A549 (cell line): Measurements from ENCODE around the gene TMEM174. TPM values are rescaled to one million over a fixed set of nuclear protein-coding genes. Genes with fewer than 3 reads are reported as not detected.

Experiments
- ATAC-seq, 2 experiments: fragments of 200-7000 bp in 1 of 2; fragments of >200 bp in 1 of 2; cut with Nextera tagmentation in 1 of 2; cut with Tn5 transposase in 1 of 2; 3 replicates each; pipeline versions ENCODE4 v1.8.0 to v1.9.1; 2018 to 2020; ENCODE audit warnings: mild to moderate bottlenecking in 1 of 2, moderate library complexity in 1 of 2
- CTCF ChIA-PET: fragments of 300-600 bp; sonication (Branson Sonifier 250); formaldehyde crosslinking; extraction: SDS; loops from one replicate; lab custom pipeline; 2021; ENCODE audit warnings: antibody characterized with exemption, inconsistent platforms; lab: Yijun Ruan, JAX
- POLR2A ChIA-PET: fragments of 350-600 bp; formaldehyde crosslinking; extraction: SDS; loops from one replicate; lab custom pipeline; 2021; ENCODE audit warnings: antibody characterized with exemption, inconsistent platforms; lab: Yijun Ruan, JAX
- DNase-seq, 2 experiments: peaks; one replicate each; pipeline versions ENCODE4 v3.0.0 to v3.0.0-alpha.2; 2011 to 2016; ENCODE audit warnings: low read depth in 1 of 2, low spot score in 1 of 2
- FAIRE-seq: peaks from 2 replicates; lab custom pipeline; 2011; peaks lifted over from hg19 to GRCh38; lab: Jason Lieb, UNC
- H3K27ac ChIP-seq, 2 experiments: fragments of >200 bp; sonication (Bioruptor Twin); formaldehyde crosslinking; 3 replicates each; pipeline ENCODE4 v1.5.1; 2016 to 2017
- H3K4me1 ChIP-seq: fragments of >200 bp; sonication (Bioruptor Twin); formaldehyde crosslinking; 3 replicates; pipeline ENCODE4 v1.6.1; 2016
- H3K4me2 ChIP-seq: fragments of >200 bp; sonication (Bioruptor Twin); formaldehyde crosslinking; 3 replicates; pipeline ENCODE4 v1.6.1; 2016
- H3K4me3 ChIP-seq: fragments of >200 bp; sonication (Bioruptor Twin); formaldehyde crosslinking; 3 replicates; pipeline ENCODE4 v1.5.1; 2016
- H3K9me3 ChIP-seq: fragments of >200 bp; sonication (Bioruptor Twin); formaldehyde crosslinking; 3 replicates; pipeline ENCODE4 v1.6.1; 2016
- CHD4 ChIP-seq: fragments of 200-600 bp; sonication (generic); IDR thresholded peaks from 2 replicates; pipeline ENCODE4 v1.6.1; 2016; ENCODE audit warnings: antibody characterized with exemption, mild to moderate bottlenecking, borderline replicate concordance
- EHMT2 ChIP-seq: fragments of 200-600 bp; sonication (generic); IDR thresholded peaks from 2 replicates; pipeline ENCODE4 v1.6.1; 2016; ENCODE audit warnings: antibody characterized with exemption, low read depth, mild to moderate bottlenecking, moderate library complexity
- EP300 ChIP-seq, 2 experiments: fragments of >200 bp; sonication (Bioruptor Twin); formaldehyde crosslinking; IDR thresholded peaks; 2 replicates in 1 of 2; 3 replicates in 1 of 2; pipeline ENCODE4 v1.6.1; 2016 to 2017
- ESRRA ChIP-seq: fragments of 150-350 bp; IDR thresholded peaks from 2 replicates; pipeline ENCODE4 v1.6.1; 2014; ENCODE audit warnings: mild to moderate bottlenecking, low read length, borderline replicate concordance
- HOXB13 ChIP-seq: fragments of 250-450 bp; sonication (Bioruptor Pico); IDR thresholded peaks from 2 replicates; pipeline ENCODE4 v1.5.0; 2020; ENCODE audit warnings: low read depth, mild to moderate bottlenecking, moderate library complexity
- HOXB5 ChIP-seq: fragments of 250-450 bp; sonication (Bioruptor Pico); IDR thresholded peaks from 2 replicates; pipeline ENCODE4 v1.5.0; 2020; ENCODE audit warnings: mild to moderate bottlenecking, moderate library complexity
- JUN ChIP-seq, 2 experiments: fragments of >200 bp; sonication (Bioruptor Twin); formaldehyde crosslinking; IDR thresholded peaks; 2 replicates in 1 of 2; 3 replicates in 1 of 2; pipeline ENCODE4 v1.6.1; 2016 to 2017
- JUNB ChIP-seq: fragments of >200 bp; sonication (Bioruptor Twin); formaldehyde crosslinking; IDR thresholded peaks from 2 replicates; pipeline ENCODE4 v1.6.1; 2016
- KDM5A ChIP-seq: fragments of 200-600 bp; sonication (generic); IDR thresholded peaks from 2 replicates; pipeline ENCODE4 v1.6.1; 2016; ENCODE audit warnings: antibody characterized with exemption, mild to moderate bottlenecking
- MAZ ChIP-seq: fragments of 150-350 bp; IDR thresholded peaks from 2 replicates; pipeline ENCODE4 v1.6.1; 2014; ENCODE audit warnings: antibody characterized with exemption, low read depth, low read length, borderline replicate concordance
- NPAS2 ChIP-seq: fragments of 250-450 bp; sonication (Bioruptor Pico); IDR thresholded peaks from 2 replicates; pipeline ENCODE4 v1.8.0; 2022; ENCODE audit warnings: mild to moderate bottlenecking, moderate library complexity, borderline replicate concordance
- RARB ChIP-seq: fragments of 250-450 bp; sonication (Bioruptor Pico); IDR thresholded peaks from 2 replicates; pipeline ENCODE4 v1.8.0; 2021; ENCODE audit warnings: mild to moderate bottlenecking, moderate library complexity
- RCOR1 ChIP-seq: fragments of 150-350 bp; IDR thresholded peaks from 2 replicates; pipeline ENCODE4 v1.6.1; 2014; ENCODE audit warnings: antibody characterized with exemption, low read length, low read depth
- TP53 ChIP-seq: fragments of 250-450 bp; sonication (Bioruptor Pico); IDR thresholded peaks from 2 replicates; pipeline ENCODE4 v1.5.0; 2021; ENCODE audit warnings: mild to moderate bottlenecking, moderate library complexity
- ZC3H11A ChIP-seq: fragments of 450-650 bp; IDR thresholded peaks from 2 replicates; pipeline ENCODE4 v1.6.1; 2014; ENCODE audit warnings: antibody characterized with exemption, mild to moderate bottlenecking
- ZSCAN20 ChIP-seq: fragments of 250-450 bp; sonication (Bioruptor Pico); IDR thresholded peaks from 2 replicates; pipeline ENCODE4 v1.8.0; 2022; ENCODE audit warnings: mild to moderate bottlenecking, moderate library complexity
- whole genome bisulfite sequencing: methylation state at CpG from one replicate; pipeline ENCODE4 v1.1.6; 2017; ENCODE audit errors: missing lambda C conversion rate; 5-methylcytosine and 5-hydroxymethylcytosine counted together
- polyA plus RNA-seq, 4 experiments: library from polyadenylated mRNA; depleted of rRNA in 3 of 4; stranded (reverse); fragments of >200 nt; fragmentation: RNase III in 1 of 4; extraction: RNeasy Plus Mini Kit Qiagen cat#74134 plus additional on column Dnase treatment in 1 of 4; gene quantifications; 2 replicates in 3 of 4; 3 replicates in 1 of 4; pipeline ENCODE4 v1.2.3, GENCODE V29; 2011 to 2017
- TF ChIP-seq, protein P1 (sequence below): fragments of 200-600 bp; sonication (generic); IDR thresholded peaks from 2 replicates; pipeline ENCODE4 v1.6.1; 2016; ENCODE audit warnings: antibody characterized with exemption, mild to moderate bottlenecking, moderate library complexity
- TF ChIP-seq, protein P2 (sequence below): IDR thresholded peaks from 2 replicates; pipeline ENCODE4 v1.6.1; 2012
- TF ChIP-seq, protein P3 (sequence below): fragments of >200 bp; sonication (Bioruptor Twin); formaldehyde crosslinking; IDR thresholded peaks from 3 replicates; pipeline ENCODE4 v1.5.1; 2016
- TF ChIP-seq, protein P4 (sequence below): fragments of >200 bp; sonication (Bioruptor Twin); formaldehyde crosslinking; IDR thresholded peaks from 2 replicates; pipeline ENCODE4 v1.6.1; 2016
- TF ChIP-seq, protein P5 (sequence below): fragments of 150-350 bp; IDR thresholded peaks from 2 replicates; pipeline ENCODE4 v1.6.1; 2014; ENCODE audit warnings: low read depth, mild to moderate bottlenecking, low read length

TMEM174 gene
- polyA plus RNA-seq, 2 of the 4 experiments (the other 2 are of a cell fraction): not detected

DNA sequence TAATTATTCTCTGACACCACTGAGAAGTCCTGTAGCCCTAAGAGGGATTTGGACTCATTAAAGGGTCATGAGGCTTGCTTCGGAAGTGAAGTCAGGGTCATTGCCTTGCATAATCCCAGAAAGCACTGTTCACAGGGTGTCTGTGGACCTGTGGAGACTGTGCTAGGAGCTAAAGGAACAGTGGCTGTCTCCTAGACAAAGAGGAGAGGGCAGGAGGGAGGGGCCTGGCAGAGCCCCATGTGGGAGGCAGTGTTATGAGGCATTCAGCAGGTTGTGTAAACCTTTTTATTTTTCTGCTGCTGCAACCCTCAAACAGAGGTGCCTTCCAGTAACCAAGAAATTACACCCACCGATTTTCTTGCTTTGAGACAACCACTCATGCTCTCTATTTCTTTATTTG lies 3.3 kb downstream of the TMEM174 start:
- FAIRE-seq: no peak
- no peak overlapping the region for H3K27ac ChIP-seq
- H3K9me3 ChIP-seq: peaks cover 5% of the 10 kb centered on the region; the same call in 1 of the 3 replicates
- DNase-seq: no peak
- no peak for ATAC-seq
- no peak for TF ChIP-seq KDM5A
- H3K4me3 ChIP-seq: no peak overlapping the region
- CTCF ChIA-PET: interaction anchor here (0.8 to 1.1 kb wide), 2 partner anchors 40 to 43 kb away, joined by 3 to 4 read pairs; no protein-coding TSS in a partner anchor
- POLR2A ChIA-PET: no interaction called here
- H3K4me2 ChIP-seq: no peak overlapping the region
- 68% methylated on average over 2 of the region's 2 CpGs for WGBS
- no peaks in the 10 kb centered on the region for H3K4me1 ChIP-seq

DNA sequence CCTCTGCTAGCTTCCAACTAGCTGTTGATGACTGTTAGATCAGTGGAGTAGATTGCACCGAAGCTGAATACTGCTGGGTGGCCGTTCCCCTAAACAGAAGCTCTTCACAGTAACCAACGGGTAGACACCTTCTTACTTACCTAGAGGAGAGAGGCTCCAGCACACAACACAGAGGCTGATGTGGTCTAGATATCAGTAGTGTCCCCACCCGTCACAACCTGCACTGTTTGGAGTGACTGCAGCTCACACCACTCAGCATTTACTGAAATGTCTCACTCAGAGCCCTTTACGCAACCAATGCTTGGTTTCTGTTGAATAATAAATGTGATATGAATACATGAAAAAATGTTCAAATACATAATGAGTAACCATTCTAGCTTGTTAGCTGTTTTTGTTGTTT lies 5.3 kb downstream of the TMEM174 start:
- ATAC-seq: no peak
- POLR2A ChIA-PET: no interaction called here
- Histone ChIP-seq H3K4me3 (no peak overlapping the region), H3K4me1 (no peaks in the 10 kb centered on the region), H3K9me3 (no peaks in the 10 kb centered on the region), H3K27ac (no peak overlapping the region), H3K4me2 (no peak overlapping the region)
- CTCF ChIA-PET: interaction anchor here (0.6 to 2.0 kb wide), 9 partner anchors 11 to 273 kb away, joined by 3 to 9 read pairs (median 3); no protein-coding TSS in a partner anchor
- DNase-seq: no peak
- no peak for FAIRE-seq
- no peak for TF ChIP-seq CHD4
- TF ChIP-seq, protein P1, sequence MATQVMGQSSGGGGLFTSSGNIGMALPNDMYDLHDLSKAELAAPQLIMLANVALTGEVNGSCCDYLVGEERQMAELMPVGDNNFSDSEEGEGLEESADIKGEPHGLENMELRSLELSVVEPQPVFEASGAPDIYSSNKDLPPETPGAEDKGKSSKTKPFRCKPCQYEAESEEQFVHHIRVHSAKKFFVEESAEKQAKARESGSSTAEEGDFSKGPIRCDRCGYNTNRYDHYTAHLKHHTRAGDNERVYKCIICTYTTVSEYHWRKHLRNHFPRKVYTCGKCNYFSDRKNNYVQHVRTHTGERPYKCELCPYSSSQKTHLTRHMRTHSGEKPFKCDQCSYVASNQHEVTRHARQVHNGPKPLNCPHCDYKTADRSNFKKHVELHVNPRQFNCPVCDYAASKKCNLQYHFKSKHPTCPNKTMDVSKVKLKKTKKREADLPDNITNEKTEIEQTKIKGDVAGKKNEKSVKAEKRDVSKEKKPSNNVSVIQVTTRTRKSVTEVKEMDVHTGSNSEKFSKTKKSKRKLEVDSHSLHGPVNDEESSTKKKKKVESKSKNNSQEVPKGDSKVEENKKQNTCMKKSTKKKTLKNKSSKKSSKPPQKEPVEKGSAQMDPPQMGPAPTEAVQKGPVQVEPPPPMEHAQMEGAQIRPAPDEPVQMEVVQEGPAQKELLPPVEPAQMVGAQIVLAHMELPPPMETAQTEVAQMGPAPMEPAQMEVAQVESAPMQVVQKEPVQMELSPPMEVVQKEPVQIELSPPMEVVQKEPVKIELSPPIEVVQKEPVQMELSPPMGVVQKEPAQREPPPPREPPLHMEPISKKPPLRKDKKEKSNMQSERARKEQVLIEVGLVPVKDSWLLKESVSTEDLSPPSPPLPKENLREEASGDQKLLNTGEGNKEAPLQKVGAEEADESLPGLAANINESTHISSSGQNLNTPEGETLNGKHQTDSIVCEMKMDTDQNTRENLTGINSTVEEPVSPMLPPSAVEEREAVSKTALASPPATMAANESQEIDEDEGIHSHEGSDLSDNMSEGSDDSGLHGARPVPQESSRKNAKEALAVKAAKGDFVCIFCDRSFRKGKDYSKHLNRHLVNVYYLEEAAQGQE: no peak
- no peak for TF ChIP-seq ZC3H11A
- TF ChIP-seq, protein P2, sequence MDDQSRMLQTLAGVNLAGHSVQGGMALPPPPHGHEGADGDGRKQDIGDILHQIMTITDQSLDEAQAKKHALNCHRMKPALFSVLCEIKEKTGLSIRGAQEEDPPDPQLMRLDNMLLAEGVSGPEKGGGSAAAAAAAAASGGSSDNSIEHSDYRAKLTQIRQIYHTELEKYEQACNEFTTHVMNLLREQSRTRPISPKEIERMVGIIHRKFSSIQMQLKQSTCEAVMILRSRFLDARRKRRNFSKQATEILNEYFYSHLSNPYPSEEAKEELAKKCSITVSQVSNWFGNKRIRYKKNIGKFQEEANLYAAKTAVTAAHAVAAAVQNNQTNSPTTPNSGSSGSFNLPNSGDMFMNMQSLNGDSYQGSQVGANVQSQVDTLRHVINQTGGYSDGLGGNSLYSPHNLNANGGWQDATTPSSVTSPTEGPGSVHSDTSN: no peak
- TF ChIP-seq TP53 (CRISPR knock-in tag): no peak
- TF ChIP-seq EP300 (IDR thresholded peaks at IDR 0.05): no peak
- no peak for TF ChIP-seq HOXB5
- no peak for TF ChIP-seq JUN (IDR thresholded peaks at IDR 0.05)
- TF ChIP-seq, protein P3, sequence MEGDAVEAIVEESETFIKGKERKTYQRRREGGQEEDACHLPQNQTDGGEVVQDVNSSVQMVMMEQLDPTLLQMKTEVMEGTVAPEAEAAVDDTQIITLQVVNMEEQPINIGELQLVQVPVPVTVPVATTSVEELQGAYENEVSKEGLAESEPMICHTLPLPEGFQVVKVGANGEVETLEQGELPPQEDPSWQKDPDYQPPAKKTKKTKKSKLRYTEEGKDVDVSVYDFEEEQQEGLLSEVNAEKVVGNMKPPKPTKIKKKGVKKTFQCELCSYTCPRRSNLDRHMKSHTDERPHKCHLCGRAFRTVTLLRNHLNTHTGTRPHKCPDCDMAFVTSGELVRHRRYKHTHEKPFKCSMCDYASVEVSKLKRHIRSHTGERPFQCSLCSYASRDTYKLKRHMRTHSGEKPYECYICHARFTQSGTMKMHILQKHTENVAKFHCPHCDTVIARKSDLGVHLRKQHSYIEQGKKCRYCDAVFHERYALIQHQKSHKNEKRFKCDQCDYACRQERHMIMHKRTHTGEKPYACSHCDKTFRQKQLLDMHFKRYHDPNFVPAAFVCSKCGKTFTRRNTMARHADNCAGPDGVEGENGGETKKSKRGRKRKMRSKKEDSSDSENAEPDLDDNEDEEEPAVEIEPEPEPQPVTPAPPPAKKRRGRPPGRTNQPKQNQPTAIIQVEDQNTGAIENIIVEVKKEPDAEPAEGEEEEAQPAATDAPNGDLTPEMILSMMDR: no peak
- TF ChIP-seq RCOR1: no peak
- TF ChIP-seq, protein P4, sequence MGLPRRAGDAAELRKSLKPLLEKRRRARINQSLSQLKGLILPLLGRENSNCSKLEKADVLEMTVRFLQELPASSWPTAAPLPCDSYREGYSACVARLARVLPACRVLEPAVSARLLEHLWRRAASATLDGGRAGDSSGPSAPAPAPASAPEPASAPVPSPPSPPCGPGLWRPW: no peak
- 65% methylated on average over 5 of the region's 5 CpGs for WGBS

DNA sequence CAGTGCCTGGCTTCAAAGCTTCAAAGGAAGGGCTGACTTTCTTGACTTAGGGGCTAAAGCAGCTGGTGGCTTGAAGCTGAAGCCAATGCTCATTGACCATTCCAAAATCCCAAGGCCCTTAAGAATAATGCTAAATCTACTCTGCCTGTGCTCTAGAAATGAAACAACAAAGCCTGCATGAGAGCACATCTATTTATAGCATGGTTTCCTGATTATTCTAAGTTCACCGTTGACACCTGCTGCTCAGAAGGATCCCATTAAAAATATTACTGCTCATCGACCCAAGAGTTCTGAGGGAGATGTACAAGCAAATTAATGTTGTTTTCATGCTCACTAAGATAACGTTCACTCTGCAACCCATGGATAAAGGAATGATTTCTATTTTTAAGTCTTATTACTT lies 6.7 kb downstream of the TMEM174 start:
- Histone ChIP-seq H3K4me2 (no peak overlapping the region), H3K9me3 (peaks cover 7% of the 10 kb centered on the region; the same call in 1 of the 3 replicates), H3K4me1 (no peaks in the 10 kb centered on the region), H3K27ac (no peak overlapping the region), H3K4me3 (no peak overlapping the region)
- ChIA-PET POLR2A (no interaction called here), CTCF (interaction anchor here (1.3 kb wide), 1 partner anchor 22 kb away, joined by 4 read pairs; no protein-coding TSS in a partner anchor)
- 30% methylated on average over 3 of the region's 3 CpGs for WGBS
- ATAC-seq (no peak), FAIRE-seq (no peak), DNase-seq (no peak)
- TF ChIP-seq, protein P1: no peak
- TF ChIP-seq ESRRA (no peak), NPAS2 (no peak), EHMT2 (no peak), MAZ (no peak), JUNB (no peak), ZSCAN20 (CRISPR knock-in tag) (no peak), HOXB13 (CRISPR knock-in tag) (no peak), RARB (no peak)
- TF ChIP-seq, protein P5, sequence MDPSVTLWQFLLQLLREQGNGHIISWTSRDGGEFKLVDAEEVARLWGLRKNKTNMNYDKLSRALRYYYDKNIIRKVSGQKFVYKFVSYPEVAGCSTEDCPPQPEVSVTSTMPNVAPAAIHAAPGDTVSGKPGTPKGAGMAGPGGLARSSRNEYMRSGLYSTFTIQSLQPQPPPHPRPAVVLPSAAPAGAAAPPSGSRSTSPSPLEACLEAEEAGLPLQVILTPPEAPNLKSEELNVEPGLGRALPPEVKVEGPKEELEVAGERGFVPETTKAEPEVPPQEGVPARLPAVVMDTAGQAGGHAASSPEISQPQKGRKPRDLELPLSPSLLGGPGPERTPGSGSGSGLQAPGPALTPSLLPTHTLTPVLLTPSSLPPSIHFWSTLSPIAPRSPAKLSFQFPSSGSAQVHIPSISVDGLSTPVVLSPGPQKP: no peak
- TF ChIP-seq, protein P4: no peak
